Glutamatergic neuron (in vitro differentiated cells): ENCODE results near the gene RPL14. TPM values are rescaled to one million over a fixed set of nuclear protein-coding genes. Genes with fewer than 3 reads are reported as not detected.
A peak's percentile ranks its signal among the peaks of the same experiment; 100 is the strongest.

Experiments used
- DNase-seq: peaks from one replicate; pipeline ENCODE4 v3.0.0; 2022
- H3K27ac Mint-ChIP-seq: one replicate; pipeline ENCODE4 v1.8.0; 2020; ENCODE audit warnings: mild to moderate bottlenecking, mixed read lengths, inconsistent platforms; ENCODE audit not compliant: unreplicated experiment
- H3K27me3 Mint-ChIP-seq: one replicate; pipeline ENCODE4 v1.8.0; 2020; ENCODE audit warnings: mild to moderate bottlenecking, moderate library complexity, mixed read lengths, inconsistent platforms; ENCODE audit not compliant: unreplicated experiment
- H3K36me3 Mint-ChIP-seq: one replicate; pipeline ENCODE4 v1.8.0; 2020; ENCODE audit warnings: mild to moderate bottlenecking, mixed read lengths, inconsistent platforms; ENCODE audit not compliant: unreplicated experiment
- H3K4me1 Mint-ChIP-seq: one replicate; pipeline ENCODE4 v1.8.0; 2020; ENCODE audit warnings: mild to moderate bottlenecking, low read depth, mixed read lengths, inconsistent platforms; ENCODE audit not compliant: unreplicated experiment
- H3K4me3 Mint-ChIP-seq: one replicate; pipeline ENCODE4 v1.8.0; 2020; ENCODE audit warnings: mild to moderate bottlenecking, mixed read lengths, inconsistent platforms; ENCODE audit not compliant: unreplicated experiment
- H3K9me3 Mint-ChIP-seq: one replicate; pipeline ENCODE4 v1.8.0; 2020; ENCODE audit warnings: mild to moderate bottlenecking, moderate library complexity, mixed read lengths, inconsistent platforms; ENCODE audit not compliant: unreplicated experiment
- CTCF ChIP-seq: fragments of 200-600 bp; sonication (generic); IDR thresholded peaks from one replicate; pipeline ENCODE4 v1.5.0; 2021; ENCODE audit not compliant: partially characterized antibody, unreplicated experiment
- total RNA-seq: library from RNA; stranded (reverse); fragmentation: NEBNext Ultra II Directional; extraction: Animal tissue kit (Norgen Biotek cat#: 25700); gene quantifications from one replicate; pipeline ENCODE4 v1.2.1, GENCODE V29; 2021; ENCODE audit not compliant: unreplicated experiment

RPL14 gene
- total RNA-seq, 1 donor from 2014 or later = 1,217 TPM

GRCh38 chr3:40465456-40465855 lies 8.3 kb downstream of the RPL14 start:
- no peaks in the 10 kb centered on the region for H3K27me3 Mint-ChIP-seq
- no peak overlapping the region for H3K4me3 Mint-ChIP-seq
- no peak for DNase-seq
- H3K4me1 Mint-ChIP-seq = peaks cover 4% of the 10 kb centered on the region
- no peaks in the 10 kb centered on the region for H3K36me3 Mint-ChIP-seq
- no peak for TF ChIP-seq CTCF
- peak overlapping the region; percentile 3 for H3K27ac Mint-ChIP-seq
- no peaks in the 10 kb centered on the region for H3K9me3 Mint-ChIP-seq

GRCh38 chr3:40468018-40468417 lies 10.9 kb downstream of the RPL14 start:
- H3K9me3 Mint-ChIP-seq = no peaks in the 10 kb centered on the region
- no peak overlapping the region for H3K4me3 Mint-ChIP-seq
- no peak for DNase-seq
- no peak overlapping the region for H3K27ac Mint-ChIP-seq
- peaks cover 4% of the 10 kb centered on the region for H3K4me1 Mint-ChIP-seq
- TF ChIP-seq CTCF = no peak
- H3K27me3 Mint-ChIP-seq = no peaks in the 10 kb centered on the region
- H3K36me3 Mint-ChIP-seq = no peaks in the 10 kb centered on the region

DNA sequence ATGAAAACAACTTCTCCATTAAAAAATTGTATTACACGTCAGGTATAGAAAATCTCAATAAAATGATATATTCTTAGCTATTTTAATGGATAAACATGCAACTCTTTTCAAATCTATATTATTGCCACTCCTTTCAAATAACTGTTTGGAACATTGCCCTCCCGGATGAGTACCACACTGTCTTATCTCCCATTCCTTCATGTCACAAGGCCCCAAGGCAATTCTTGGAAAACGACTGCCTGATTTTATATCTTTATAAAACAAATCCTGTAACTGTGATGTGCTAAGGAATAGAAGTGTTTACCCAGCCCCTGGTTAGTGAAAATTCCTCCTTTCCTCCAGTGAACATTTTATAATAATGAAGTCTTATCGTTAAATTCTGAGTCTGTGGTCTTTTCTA lies 13.6 kb downstream of the RPL14 start:
- Mint-ChIP-seq H3K4me1 (no peaks in the 10 kb centered on the region), H3K4me3 (no peak overlapping the region)

GRCh38 chr3:40476478-40477470 lies 19.6 kb downstream of the RPL14 start, which contains the start of gene ZNF619:
ZNF619 (plus strand) TSS chr3:40477122; CDS start chr3:40477980, 858 bp downstream.
- Mint-ChIP-seq H3K9me3 (peaks cover 4% of the 10 kb centered on the region), H3K4me1 (peaks cover 4% of the 10 kb centered on the region)
- no peak for TF ChIP-seq CTCF

More for the DNA sequence above, 13.6 kb downstream of the RPL14 start:
- no peaks in the 10 kb centered on the region for H3K36me3 Mint-ChIP-seq
- DNase-seq = no peak
- H3K27me3 Mint-ChIP-seq = no peaks in the 10 kb centered on the region
- H3K27ac Mint-ChIP-seq = no peak overlapping the region
- TF ChIP-seq CTCF = no peak
- H3K9me3 Mint-ChIP-seq = no peaks in the 10 kb centered on the region

GRCh38 chr3:40477666-40478065 lies 20.5 kb downstream of the RPL14 start:
- Mint-ChIP-seq H3K27ac (no peak overlapping the region), H3K9me3 (peaks cover 4% of the 10 kb centered on the region), H3K4me1 (peaks cover 4% of the 10 kb centered on the region), H3K27me3 (peaks cover 2% of the 10 kb centered on the region), H3K4me3 (peak overlapping the region; percentile 93), H3K36me3 (no peaks in the 10 kb centered on the region)
- DNase-seq = no peak
- no peak for TF ChIP-seq CTCF

More at GRCh38 chr3:40476478-40477470, 19.6 kb downstream of the RPL14 start, which contains the start of gene ZNF619:
- Mint-ChIP-seq H3K27ac (peak within 1 kb of the TSS; percentile 80), H3K4me3 (peak within 1 kb of the TSS; percentile 93), H3K36me3 (no peaks in the 10 kb centered on the region), H3K27me3 (peaks cover 2% of the 10 kb centered on the region)
- DNase-seq = peak; percentile 74
